Measurements from ENCODE around the gene APBB2.

APBB2 gene

DNA sequence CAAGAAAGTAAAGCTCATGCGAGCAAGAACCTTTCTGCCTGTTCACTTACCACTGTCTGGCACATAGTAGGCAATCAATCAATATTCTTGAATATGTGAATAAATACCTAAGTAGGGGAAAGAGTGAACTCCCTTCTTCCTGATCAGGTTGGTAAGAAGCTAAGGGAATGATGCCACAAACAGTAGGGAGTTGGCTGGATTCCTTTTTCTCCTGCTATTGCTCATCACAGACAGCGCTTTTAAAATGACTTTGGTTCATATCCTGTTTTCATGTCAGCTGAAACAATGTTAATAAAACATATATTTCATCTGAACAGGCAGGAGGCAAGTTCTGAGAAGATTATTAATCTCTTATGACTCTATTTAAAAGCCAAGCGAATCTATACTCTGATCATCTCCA, 365.4 kb downstream of the APBB2 start:
- no peak for DNase-seq (ENCODE audit: low spot score)

DNA sequence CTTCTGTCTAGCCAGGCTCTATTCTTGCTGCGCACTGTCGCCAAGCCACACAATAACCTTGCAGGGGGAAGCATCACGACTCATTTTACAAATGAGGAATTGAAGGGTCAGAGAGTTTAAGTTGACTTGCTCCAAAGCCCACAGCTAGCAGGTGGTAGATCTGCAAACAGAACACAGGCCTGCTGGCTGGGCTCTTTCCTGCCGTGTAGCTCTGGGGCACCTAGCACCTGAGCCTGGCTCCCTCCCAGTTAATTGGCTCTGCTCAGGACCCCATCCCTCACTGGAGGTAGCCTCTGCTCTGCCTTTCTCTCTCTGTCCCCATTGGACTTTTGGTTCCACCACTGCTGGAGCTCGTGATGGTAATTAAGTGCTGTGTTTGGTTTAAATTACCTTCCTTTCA, 366.1 kb downstream of the APBB2 start:
- no peak for DNase-seq (ENCODE audit: low spot score)

DNA sequence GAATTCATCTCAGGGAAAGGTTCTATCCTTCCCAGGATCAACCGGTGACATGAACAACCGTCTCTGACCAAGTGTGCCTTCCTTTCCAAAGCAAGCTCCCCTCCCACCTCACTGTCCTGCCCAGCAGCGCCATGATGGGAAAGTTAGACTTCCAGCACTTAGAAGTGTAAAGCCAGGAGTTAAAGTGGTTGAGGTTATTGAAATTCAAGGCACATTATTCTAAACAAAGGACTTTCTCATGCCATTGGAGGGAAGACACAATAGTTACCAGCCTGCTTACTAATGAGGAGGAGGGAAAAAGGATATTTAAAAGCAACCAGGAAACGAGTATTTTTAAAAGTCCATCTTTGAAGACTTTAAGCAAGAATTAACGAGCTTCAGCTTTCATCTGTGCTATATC, 367.8 kb downstream of the APBB2 start:
- peak; percentile 81 for DNase-seq (ENCODE audit: low spot score)

DNA sequence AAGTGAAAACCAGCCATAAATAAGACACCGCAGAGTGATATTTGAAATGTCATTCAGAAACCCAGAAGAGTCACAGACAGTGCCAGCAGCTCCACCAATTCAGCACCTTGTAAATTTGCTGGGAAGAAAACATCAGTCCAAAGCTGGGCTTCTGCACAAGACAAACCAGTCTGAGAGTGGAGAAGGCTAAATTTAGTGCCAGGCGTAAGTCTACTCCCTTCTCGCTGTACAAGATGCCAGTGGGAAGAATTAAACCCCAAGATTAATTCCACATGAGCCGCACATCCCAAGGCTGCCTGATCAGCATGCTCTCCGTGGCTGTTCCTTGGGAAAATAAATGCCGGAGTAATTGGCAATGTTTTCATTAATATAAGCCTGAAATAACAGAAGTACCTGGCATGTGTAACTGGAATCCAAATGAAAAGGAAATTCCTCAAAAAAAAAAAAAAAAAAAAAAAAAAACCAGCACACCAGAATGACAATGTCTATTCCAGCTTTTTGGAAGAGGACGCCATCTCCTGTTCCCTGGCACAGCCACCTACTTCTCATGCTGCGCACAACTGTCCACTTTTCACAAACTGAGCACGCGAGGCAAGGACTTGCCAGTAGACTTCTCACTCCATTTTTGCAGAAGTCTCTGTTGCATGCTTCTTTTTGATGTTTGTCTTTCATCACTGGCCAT, 369.0 kb downstream of the APBB2 start:
- no peak for DNase-seq (ENCODE audit: low spot score)

DNA sequence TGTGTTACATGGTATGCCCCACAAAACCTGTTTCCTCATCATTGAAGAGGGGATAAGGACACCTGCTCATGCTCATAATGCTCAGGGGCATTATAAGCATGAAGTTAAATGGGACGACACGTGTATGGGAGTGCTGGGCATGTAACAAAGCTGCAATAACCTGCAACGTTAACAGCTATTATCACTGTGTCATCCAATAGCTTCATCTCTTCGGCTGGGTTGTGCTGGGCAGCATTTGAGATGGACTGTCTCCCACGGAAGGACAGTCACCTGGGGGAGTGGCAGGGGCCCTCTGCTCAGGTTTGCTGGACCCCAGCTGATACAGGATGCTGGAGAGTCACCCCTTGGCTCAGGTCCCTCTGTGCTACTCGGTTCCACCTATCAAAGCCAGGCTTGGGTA, 370.1 kb downstream of the APBB2 start:
- no peak for DNase-seq (ENCODE audit: low spot score)

DNA sequence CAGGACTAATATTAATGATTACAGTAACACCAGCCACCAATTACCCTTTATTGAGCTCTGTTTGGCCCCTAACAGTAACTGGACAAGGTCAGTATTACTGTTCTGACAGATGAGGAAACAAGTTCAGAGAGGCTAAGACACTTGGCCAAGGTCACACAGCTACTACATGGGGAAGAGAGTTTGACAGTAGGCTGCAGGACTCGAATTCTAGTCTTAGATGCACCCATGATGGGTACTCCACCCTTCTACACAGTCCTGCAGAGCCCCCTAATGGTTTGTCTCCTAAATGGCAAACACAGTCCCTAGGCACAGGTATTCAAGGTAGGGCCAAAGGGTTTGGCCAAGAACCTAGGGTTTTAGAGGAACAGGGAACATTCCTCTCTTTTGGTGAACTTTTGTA, 370.6 kb downstream of the APBB2 start:
- DNase-seq (ENCODE audit: low spot score): no peak

DNA sequence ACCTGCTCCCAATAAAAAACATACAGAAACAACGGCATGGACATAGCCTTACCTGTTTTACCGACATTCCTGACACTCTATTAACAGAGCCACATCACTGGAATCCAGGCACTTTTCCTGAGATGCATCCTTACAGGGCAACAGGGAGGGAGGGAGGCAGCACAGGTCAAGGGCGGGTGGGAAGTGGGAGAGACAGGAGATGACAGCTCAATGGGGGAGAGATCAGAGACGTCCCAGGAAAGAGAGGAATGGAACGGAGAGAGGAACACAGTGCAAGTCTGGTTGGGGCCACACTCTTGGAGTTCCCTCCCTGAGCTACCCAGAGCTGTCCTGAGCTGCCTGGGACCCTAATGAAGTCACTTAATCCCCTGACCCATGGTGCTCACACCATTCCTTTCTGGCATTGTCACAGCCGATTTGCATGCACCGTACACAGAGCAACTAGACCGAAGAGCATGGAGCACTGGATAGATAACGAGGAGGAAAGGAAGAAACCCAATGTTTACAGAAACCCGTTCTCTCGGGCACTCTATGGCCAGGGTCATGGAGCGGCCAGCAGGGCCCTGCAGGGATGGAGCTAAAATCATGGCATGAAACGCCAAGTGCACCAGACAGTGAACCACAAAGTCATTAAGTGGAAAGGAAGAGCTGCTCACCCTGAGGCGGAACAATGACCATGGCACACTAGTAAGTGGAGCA, 371.5 kb downstream of the APBB2 start:
- no peak for DNase-seq (ENCODE audit: low spot score)

DNA sequence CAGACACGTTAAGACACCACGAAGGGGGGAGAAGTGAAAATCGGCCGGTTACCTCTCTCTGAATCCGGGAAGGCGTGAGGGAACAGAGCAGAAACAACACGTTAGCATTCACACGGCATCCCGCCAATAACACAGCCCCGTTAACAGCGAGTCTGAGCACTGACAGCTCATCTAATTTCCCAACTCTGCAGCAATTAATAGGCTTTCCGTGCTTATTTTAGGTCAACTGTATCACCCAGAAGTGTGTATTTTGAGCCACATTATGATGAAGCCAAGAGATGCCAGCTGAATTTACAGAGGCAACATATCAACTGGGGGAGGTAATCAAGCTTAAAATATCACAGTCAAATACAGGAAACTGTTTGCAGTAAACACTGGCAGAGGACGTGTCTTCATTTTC, 372.0 kb downstream of the APBB2 start:
- no peak for DNase-seq (ENCODE audit: low spot score)

DNA sequence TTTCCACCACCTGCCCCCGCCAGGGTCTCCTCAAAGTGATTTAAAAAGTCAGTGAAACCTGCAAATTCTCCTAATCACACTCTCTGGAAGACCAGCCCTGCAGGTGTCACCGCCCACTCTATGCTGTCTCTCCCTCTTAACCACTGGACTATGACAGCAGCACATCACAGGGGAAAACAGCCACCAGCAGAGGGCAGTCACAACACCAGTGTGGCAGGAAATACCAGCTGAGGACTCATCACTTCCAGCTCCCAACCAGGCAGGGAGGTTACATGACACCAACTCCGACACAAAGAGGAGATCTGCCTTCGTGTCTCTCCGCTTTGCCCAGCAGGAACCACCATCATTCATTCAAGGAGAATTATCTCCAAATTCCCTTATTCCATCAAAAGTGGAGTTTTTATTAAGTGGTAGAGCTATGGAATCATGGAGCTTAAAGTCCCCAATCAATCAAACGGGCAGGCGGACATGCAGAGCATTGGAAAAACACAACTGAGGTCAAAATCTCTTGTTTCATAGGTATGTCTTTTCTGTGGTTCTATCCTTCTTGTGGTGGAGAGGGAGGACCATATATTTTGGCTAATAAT, 373.3 kb downstream of the APBB2 start:
- DNase-seq (ENCODE audit: low spot score): peak; percentile 78

DNA sequence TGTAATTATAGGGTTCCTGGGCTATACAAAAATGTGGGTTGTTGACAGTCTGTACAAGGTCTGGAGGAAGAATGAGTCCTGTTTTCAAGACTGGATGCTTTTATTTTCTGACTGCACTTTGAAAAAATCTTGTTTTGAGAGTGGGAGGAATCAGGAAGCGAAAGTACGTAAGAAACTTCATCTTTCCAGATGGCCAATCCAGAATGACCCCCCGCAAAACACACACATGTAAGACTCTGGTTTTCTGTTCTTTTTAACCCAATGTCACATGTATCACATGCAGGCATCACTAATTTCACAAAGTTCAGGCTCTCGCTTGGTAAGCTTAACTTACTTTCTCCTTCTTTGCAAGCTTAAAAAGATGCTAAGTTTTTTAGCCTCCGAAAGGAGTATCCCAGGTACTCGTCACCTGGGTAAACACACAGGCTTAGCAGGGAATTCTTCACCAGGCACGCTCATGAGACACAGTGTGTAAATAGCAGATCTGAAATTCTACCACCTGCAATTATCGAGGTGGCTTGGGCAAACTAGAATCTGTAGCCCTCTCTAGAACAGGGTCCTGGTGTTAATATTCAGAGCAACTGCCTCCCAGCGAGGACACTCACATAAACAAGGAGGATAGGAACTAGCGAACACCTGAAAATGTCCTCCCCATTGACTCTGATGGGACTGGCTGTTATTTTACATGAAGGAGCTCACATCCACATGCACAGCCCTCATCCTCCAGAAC, 373.9 kb downstream of the APBB2 start:
- DNase-seq (ENCODE audit: low spot score): no peak

DNA sequence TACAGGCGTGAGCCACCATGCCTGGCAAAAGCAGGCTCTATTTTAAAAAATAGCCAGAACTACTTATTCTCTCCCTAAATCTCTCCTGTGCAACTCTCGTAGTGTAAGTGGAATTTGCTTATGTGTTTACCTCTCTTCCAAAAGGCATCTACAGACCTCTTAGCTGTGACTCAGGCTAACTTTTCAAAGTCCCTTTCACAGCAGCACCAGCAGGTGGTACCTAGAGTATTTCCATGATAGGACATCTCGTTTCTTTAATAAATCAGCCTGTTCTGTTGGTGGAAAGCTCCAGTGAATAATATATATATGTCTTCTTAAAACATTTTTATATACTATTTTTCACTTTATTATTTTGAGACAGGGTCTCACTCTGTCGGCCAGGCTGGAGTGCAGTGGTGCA, 375.6 kb downstream of the APBB2 start:
- DNase-seq (ENCODE audit: low spot score): no peak

DNA sequence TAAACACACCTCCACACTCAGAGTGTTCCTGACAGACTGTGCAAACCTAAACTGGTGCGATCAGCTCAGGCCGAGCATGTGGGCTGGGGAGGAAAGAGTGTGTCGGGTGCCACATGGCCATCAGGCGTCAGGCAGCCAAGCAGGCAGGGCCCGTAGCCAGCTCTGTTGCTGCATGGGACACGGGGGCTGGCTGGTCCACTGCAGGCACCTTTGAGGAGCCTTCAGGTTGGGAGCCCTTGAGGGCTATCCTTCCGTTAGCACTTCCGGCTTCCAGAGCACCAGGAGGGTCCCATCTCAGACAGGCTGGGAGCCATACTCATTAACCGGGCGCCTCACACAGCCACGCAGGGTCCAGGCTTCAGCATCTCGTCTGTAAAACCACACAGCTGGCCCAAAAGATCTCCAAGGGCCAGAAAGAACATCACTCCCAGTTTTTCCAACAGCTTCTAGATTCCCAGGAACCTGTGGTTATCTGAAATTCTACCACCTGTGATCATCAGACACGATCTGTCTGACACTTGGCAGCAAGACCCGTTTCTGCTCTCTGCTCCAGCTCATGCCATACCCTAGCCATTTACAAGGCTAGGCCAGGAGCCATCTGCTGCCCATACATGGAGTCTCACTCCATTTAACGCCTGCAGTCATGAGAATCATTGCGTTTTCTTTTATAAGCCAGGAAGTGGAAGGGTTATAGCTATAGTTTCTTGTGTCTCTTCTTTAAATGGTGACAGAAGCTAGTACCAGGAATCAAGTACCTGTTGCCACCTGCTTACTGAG, 377.1 kb downstream of the APBB2 start:
- no peak for DNase-seq (ENCODE audit: low spot score)

DNA sequence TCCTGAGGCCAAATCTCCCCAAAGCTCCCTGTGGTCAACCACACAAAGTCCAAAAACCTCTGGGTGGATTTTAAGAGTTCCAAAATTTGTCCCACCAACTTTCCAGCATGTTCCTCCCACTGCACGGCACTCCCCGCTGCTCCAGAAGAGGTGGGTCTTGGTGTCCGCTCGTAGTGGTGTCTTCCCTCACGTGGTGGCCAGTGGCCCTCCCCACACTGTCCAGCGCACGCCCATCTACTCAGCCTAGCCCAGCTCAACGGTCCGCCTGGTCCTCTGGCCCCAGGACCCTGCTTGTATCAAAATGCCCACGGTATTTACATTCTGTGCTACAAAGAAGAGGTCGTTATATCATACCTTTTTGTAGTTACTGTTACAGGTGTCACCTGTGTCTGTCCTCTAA, 381.1 kb downstream of the APBB2 start:
- no peak for DNase-seq (ENCODE audit: low spot score)

DNA sequence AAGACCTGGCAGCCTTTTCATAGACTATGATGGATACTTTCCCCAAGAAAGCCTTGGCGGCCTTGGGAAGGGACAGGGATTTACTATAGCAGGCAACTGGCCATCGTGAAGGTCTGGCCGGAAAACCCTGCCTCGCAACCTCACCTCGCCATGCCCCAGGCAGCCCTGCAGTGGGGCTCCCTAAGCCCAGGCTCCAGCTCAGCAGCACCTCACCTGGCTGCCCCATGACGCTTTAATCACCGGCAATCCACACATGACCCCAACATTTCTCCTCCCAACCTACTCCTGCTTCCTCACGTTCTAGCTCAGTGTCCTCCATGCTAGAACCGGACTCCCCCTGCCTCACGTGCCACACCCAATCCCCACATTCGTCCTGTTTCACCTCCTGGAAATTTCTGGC, 382.2 kb downstream of the APBB2 start:
- DNase-seq (ENCODE audit: low spot score): no peak

DNA sequence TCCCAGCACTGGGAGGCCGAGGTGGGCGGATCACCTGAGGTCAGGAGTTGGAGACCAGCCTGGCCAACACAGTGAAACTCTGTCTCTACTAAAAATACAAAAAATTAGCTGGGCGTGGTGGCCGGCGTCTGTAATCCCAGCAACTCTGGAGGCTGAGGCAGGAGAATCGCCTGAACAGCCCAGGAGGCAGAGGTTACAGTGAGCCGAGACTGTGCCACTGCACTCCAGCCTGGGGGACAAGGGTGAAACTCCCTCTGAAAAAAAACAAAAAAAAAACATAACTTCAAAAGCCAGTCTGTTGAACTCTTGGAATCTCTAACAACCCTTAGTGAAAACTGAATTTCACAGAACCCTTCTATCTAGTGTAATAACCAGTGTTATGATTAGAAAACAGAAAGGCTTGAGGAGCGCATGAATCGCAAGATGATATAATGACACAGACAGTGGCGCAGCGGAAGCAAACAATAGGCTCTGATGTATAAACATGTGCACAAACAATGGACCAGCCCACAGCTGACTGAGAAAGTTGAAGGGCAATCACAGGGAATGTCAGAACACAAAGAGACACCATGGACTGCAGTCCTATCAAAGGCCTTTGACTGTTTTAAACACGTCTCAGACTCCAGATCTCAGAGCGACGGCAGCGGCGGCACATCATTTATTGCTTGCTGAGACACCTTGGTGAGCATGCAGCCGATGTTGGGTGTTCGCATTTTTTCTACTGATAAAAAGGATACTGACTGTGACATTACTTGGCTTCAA, 383.0 kb downstream of the APBB2 start:
- DNase-seq (ENCODE audit: low spot score): peak; percentile 77

DNA sequence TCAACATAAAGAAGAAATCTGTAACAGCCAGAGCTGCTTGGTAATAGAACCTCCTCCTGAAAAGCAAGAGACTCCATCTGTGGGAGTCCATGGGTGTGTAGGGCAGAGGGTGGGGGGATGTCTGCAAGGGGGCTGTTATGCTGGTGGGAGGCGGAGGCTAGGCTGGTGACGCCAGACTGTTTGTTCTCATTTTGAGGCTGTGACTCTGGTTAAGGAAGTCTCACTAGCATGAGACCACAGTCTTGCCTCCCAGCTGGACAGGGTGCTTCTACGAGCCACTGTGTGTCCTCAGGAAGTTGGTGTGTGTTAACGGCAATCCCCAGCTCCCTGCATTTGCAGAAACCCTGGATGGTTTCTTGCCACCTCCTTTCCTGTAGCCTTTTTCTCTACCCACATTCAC, 384.8 kb downstream of the APBB2 start:
- no peak for DNase-seq (ENCODE audit: low spot score)

DNA sequence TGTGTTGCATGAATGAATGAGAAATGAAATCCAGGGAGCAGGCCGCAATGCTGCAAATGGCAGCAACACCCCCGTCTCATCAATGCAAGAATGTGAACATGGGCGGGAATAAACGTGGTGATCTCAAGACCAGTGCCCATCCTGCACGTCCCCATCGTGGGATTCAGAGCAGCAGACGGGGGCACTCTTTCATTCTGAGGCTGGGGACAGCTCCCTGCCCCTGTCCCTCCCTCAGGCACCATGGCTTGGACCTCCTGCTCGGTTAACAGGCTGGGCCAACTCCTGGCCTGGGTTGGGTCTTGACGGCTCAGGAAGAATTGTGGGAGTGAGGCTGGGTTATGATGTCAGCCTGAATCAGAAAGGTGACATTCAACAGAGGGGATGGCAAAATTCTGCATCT, 385.7 kb downstream of the APBB2 start:
- DNase-seq (ENCODE audit: low spot score): no peak

DNA sequence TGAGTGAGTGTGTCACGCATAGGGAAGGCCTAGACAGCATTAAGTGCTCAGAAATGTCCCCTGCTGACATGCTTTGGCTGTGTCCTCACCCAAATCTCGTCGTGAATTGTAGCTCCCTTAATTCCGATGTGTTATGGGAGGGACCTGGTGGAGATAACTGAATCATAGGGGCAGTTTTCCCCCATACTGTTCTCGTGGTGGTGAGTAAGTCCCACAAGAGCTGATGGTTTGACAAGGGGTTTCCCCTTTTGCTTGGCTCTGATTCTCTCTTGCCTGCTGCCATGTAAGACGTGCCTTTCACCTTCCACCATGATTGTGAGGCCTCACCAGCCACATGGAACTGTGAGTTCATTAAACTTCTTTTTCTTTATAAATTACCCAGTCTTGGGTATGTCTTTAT, 386.6 kb downstream of the APBB2 start:
- DNase-seq (ENCODE audit: low spot score): no peak

DNA sequence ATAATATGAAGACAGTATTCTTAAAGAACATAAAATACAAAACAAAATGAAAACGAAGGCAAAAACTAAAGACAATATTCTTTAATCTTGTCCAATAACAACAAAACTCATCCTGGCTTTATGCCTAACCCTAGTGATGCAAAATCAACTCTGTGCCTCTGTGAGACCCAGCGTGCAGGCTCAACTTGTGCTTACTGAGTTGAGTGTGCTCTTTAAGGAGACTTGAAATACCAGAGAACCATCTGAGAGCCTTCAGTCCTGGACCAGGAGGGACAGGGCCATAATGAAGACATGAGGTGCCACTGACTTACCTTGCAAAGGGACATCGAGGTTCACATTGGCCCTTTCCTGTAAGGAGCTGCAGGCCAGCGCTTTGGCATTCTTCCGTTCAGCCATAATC, 387.5 kb downstream of the APBB2 start:
- no peak for DNase-seq (ENCODE audit: low spot score)

DNA sequence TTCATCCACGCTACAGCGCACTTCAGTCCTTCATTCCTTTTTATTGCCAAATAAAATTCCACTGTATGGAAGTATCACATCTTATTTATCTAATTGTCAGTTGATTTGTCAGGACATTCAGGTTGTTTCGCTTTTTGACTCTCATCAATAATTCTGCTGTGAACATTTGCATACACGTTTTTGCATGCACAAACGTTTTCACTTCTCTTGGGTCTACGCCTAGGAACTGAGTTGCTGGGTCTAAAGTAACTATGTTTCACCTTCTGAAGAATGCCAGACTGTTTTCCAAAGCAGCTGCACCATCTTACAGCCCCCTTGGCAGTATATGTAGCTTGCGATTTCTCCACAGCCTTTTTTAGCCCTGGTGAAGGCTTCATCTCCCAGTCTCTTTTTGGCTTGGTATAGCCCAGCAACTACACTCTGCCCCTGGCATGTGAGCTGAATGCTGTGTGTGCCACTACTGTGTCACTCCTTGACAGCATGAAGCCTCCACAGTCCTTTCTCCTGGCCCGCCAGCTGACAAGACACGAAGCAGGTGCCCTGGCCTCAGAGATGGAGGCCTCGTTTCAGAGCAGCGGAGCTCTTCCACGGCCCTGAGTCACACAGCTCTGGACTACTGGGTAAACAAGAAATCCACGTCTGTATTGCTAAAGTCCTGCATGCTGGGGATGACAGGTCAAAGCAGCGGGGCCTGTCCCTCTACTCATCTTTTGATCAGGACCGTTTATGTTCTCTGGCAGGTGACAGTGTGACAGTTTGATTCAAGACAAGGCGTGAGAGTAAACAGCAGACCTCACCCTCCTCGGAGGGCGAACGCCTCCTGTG, 389.1 kb downstream of the APBB2 start:
- DNase-seq (ENCODE audit: low spot score): no peak

Data from putamen (tissue), 1 donor.